ENCODE results near the gene FHOD3.

DNA sequence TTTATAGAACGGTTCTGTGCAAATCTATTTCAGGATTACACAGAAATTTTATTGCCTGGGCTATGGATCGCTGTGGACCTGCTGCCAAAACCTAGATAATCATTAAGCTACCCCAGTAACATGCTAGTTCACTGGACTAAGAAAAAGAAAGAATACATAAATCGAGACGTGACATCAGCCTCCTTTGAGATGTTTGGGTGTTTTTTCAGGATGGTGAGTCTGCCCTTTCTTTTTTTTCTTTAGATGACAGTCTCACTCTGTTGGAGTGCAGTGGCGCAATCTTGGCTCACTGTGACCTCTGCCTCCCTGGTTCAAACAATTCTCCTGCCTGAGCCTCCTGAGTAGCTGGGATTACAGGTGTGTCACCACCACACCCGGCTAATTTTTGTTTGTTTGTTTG is 52.0 kb downstream of the FHOD3 start:
- no peak for TF ChIP-seq FOXM1 (IDR thresholded peaks at IDR 0.05; ENCODE audit: borderline replicate concordance, low read depth)
- TF ChIP-seq, protein P1, sequence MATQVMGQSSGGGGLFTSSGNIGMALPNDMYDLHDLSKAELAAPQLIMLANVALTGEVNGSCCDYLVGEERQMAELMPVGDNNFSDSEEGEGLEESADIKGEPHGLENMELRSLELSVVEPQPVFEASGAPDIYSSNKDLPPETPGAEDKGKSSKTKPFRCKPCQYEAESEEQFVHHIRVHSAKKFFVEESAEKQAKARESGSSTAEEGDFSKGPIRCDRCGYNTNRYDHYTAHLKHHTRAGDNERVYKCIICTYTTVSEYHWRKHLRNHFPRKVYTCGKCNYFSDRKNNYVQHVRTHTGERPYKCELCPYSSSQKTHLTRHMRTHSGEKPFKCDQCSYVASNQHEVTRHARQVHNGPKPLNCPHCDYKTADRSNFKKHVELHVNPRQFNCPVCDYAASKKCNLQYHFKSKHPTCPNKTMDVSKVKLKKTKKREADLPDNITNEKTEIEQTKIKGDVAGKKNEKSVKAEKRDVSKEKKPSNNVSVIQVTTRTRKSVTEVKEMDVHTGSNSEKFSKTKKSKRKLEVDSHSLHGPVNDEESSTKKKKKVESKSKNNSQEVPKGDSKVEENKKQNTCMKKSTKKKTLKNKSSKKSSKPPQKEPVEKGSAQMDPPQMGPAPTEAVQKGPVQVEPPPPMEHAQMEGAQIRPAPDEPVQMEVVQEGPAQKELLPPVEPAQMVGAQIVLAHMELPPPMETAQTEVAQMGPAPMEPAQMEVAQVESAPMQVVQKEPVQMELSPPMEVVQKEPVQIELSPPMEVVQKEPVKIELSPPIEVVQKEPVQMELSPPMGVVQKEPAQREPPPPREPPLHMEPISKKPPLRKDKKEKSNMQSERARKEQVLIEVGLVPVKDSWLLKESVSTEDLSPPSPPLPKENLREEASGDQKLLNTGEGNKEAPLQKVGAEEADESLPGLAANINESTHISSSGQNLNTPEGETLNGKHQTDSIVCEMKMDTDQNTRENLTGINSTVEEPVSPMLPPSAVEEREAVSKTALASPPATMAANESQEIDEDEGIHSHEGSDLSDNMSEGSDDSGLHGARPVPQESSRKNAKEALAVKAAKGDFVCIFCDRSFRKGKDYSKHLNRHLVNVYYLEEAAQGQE (IDR thresholded peaks at IDR 0.05; ENCODE audit: low read depth), result no peak
- no peak for TF ChIP-seq CEBPB (IDR thresholded peaks at IDR 0.05)
- TF ChIP-seq TCF12 (IDR thresholded peaks at IDR 0.05; ENCODE audit: low read depth), result no peak
- TF ChIP-seq EP300 (IDR thresholded peaks at IDR 0.05; ENCODE audit: borderline replicate concordance), result no peak
- TF ChIP-seq, protein P2, sequence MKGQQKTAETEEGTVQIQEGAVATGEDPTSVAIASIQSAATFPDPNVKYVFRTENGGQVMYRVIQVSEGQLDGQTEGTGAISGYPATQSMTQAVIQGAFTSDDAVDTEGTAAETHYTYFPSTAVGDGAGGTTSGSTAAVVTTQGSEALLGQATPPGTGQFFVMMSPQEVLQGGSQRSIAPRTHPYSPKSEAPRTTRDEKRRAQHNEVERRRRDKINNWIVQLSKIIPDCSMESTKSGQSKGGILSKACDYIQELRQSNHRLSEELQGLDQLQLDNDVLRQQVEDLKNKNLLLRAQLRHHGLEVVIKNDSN (IDR thresholded peaks at IDR 0.05), result no peak
- no peak for TF ChIP-seq YY1 (IDR thresholded peaks at IDR 0.05; ENCODE audit: low read depth)
- no peak for TF ChIP-seq TEAD4 (IDR thresholded peaks at IDR 0.05)
- no peak for TF ChIP-seq CREB1 (IDR thresholded peaks at IDR 0.05; ENCODE audit: low read depth)

Measured in Ishikawa (cell line).